Measurements from ENCODE around the gene C17orf113. TPM values are rescaled to one million over a fixed set of nuclear protein-coding genes. Genes with fewer than 3 reads are reported as not detected.

Gene C17orf113
- total RNA-seq, 4 donors from 2014 or later: 0.13 to 0.86 (median 0.38) TPM

GRCh38 chr17:42079541-42079940 lies 29.1 kb upstream of the C17orf113 start:
- peaks cover 17 to 18% of the 10 kb centered on the region in 2 donors for H3K4me1 ChIP-seq
- H3K27ac ChIP-seq: no peak overlapping the region
- no peaks in the 10 kb centered on the region for H3K27me3 ChIP-seq
- in situ Hi-C loops (cut with MboI; ENCODE audit: low sequenced_read_pairs in 4 of 4) (no loop called here), intact Hi-C loops (cut with DNase I; ENCODE audit: low total_unique reads) (no loop called here)
- ATAC-seq: no peak
- TF ChIP-seq POLR2A (IDR thresholded peaks at IDR 0.05): no peak
- TF ChIP-seq, protein P1, sequence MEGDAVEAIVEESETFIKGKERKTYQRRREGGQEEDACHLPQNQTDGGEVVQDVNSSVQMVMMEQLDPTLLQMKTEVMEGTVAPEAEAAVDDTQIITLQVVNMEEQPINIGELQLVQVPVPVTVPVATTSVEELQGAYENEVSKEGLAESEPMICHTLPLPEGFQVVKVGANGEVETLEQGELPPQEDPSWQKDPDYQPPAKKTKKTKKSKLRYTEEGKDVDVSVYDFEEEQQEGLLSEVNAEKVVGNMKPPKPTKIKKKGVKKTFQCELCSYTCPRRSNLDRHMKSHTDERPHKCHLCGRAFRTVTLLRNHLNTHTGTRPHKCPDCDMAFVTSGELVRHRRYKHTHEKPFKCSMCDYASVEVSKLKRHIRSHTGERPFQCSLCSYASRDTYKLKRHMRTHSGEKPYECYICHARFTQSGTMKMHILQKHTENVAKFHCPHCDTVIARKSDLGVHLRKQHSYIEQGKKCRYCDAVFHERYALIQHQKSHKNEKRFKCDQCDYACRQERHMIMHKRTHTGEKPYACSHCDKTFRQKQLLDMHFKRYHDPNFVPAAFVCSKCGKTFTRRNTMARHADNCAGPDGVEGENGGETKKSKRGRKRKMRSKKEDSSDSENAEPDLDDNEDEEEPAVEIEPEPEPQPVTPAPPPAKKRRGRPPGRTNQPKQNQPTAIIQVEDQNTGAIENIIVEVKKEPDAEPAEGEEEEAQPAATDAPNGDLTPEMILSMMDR (IDR thresholded peaks at IDR 0.05 in 4 of 5, conservative IDR thresholded peaks at IDR 0.05 in 1 of 5): no peak
- no peak for DNase-seq
- H3K4me3 ChIP-seq: no peak overlapping the region
- no peaks in the 10 kb centered on the region for H3K9me3 ChIP-seq
- no peaks in the 10 kb centered on the region for H3K36me3 ChIP-seq

DNA sequence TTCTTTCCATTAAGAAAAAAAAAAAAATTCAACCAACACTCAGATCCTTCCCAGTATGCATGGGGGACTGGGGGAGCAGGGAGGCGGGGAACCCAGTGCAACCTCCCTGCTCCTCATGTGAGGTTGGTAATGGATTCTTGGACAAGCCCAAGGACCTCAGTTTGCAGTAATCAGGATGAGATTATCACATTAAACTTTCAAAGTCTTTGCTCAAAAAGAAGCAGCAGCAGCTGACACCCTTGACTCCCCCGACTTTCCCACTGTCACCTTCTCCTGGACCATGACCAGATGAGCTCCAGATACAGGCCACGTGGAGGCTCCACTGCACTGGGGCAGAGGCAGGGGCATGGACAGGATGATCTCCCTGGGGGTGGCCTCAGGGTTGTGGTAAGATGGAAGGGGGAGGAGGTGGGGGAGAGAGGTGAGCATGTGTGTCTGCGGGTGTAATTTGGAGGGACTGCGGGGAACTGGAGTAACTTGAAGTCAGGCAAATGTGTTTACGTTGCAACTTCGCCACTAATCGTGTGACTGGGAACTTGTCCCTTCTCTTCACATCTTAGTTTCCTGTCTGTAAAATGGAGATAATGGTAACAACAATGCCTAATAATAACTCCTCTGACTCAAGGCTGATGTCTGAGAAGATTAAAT lies 28.1 kb upstream of the C17orf113 start:
- intact Hi-C loops (cut with DNase I; ENCODE audit: low total_unique reads): no loop called here
- TF ChIP-seq POLR2A (IDR thresholded peaks at IDR 0.05): no peak
- TF ChIP-seq, protein P1 (IDR thresholded peaks at IDR 0.05 in 4 of 5, conservative IDR thresholded peaks at IDR 0.05 in 1 of 5): no peak
- in situ Hi-C loops (cut with MboI; ENCODE audit: low sequenced_read_pairs in 4 of 4): no loop called here
- peaks cover 17 to 18% of the 10 kb centered on the region in 2 donors for H3K4me1 ChIP-seq
- H3K27ac ChIP-seq: peak overlapping the region in 2 of 4 donors; percentile 59 to 84
- H3K4me3 ChIP-seq: no peak overlapping the region
- ATAC-seq (no peak), DNase-seq (no peak)
- no peaks in the 10 kb centered on the region for H3K36me3 ChIP-seq
- no peaks in the 10 kb centered on the region for H3K27me3 ChIP-seq
- H3K9me3 ChIP-seq: no peaks in the 10 kb centered on the region

DNA sequence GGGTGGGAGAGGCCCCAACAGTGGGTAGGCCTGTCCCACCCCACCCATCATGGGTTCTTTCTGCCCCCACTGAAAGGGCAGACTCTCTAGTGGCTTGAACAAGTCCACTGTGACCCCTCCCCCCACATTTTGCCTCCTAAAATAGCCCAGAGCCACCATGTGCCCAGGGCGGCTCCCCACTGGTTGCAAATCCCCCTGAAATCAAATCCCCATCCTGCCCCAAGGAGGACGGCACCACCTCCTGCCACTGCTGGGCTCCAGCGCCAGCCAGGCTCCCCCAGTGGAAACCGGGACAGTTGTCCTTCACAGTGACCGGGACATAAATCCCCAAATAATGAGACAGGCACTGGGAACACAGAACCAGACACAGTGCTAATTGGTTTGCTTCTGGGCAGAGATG lies 27.4 kb upstream of the C17orf113 start:
- ATAC-seq (peak in 1 of 2 donors; percentile 40), DNase-seq (peak in 1 of 2 donors; percentile 37)
- Histone ChIP-seq H3K9me3 (no peaks in the 10 kb centered on the region), H3K36me3 (no peaks in the 10 kb centered on the region), H3K27me3 (no peaks in the 10 kb centered on the region), H3K4me1 (peaks cover 17 to 18% of the 10 kb centered on the region in 2 donors), H3K27ac (peak overlapping the region; percentile 59 to 84 (median 66)), H3K4me3 (no peak overlapping the region)
- no peak for TF ChIP-seq POLR2A (IDR thresholded peaks at IDR 0.05)
- TF ChIP-seq, protein P1 (IDR thresholded peaks at IDR 0.05 in 4 of 5, conservative IDR thresholded peaks at IDR 0.05 in 1 of 5): no peak
- in situ Hi-C loops (cut with MboI; ENCODE audit: low sequenced_read_pairs in 4 of 4): no loop called here
- intact Hi-C loops (cut with DNase I; ENCODE audit: low total_unique reads): no loop called here

DNA sequence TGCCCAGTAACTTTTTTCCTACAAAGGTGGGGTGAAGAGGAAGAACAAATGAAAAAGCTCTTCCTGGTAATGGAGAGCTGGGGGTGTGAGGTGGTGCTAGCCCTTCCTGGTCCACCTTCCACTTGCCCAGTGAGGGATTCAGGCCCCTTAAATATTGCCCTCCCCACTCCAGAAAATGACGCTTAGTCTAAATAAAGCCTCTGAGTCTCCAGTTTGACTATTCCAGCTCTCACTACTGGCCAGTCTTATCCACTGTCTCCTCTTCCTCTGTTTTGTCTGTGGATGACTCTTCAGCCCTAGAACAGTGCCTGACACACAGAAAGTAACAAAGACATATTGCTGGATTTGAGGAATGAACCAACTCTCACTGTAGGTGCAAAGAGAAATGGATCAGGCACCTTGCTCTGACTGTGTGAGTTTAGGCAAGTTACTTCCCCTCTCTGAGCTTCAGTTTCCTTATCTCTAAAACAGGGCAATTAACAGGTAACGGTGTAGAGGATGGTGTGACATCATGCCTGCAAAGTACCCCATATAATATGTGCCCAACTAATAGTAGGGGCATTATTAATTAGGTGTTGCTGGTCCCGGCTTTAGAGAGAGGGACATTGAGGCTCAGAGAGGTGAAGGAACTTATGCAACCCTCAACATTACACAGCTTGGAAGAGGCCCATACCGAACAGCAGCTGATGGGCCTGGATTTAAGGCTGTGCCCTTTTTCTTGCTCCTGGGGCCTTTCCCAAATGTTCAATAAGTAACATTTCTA lies 26.6 kb upstream of the C17orf113 start:
- H3K4me1 ChIP-seq: peaks cover 20 to 23% of the 10 kb centered on the region in 2 donors
- TF ChIP-seq, protein P1 (IDR thresholded peaks at IDR 0.05 in 4 of 5, conservative IDR thresholded peaks at IDR 0.05 in 1 of 5): no peak
- TF ChIP-seq POLR2A (IDR thresholded peaks at IDR 0.05): no peak
- H3K9me3 ChIP-seq: no peaks in the 10 kb centered on the region
- peak overlapping the region; percentile 59 to 84 (median 66) for H3K27ac ChIP-seq
- no peaks in the 10 kb centered on the region for H3K36me3 ChIP-seq
- in situ Hi-C loops (cut with MboI; ENCODE audit: low sequenced_read_pairs in 4 of 4): no loop called here
- H3K4me3 ChIP-seq: no peak overlapping the region
- ATAC-seq: peak; percentile 69 to 86
- intact Hi-C loops (cut with DNase I; ENCODE audit: low total_unique reads): no loop called here
- DNase-seq: no peak
- no peaks in the 10 kb centered on the region for H3K27me3 ChIP-seq
